ENCODE data around the gene CLDN25.

GRCh38 chr11:113808931-113809330 lies 29.3 kb downstream of the CLDN25 start:
- TF ChIP-seq EZH2phosphoT487 (IDR thresholded peaks at IDR 0.05; ENCODE audit: insufficient read depth, low read depth) (no peak), EZH2 (IDR thresholded peaks at IDR 0.05; ENCODE audit: insufficient read depth, poor library complexity, severe bottlenecking) (no peak)
